Femur (tissue), 1 donor: ENCODE data around the gene NARF.

Experiments used
- DNase-seq: peaks from one replicate; pipeline ENCODE4 v3.0.0-alpha.2; 2017

Gene NARF

DNA sequence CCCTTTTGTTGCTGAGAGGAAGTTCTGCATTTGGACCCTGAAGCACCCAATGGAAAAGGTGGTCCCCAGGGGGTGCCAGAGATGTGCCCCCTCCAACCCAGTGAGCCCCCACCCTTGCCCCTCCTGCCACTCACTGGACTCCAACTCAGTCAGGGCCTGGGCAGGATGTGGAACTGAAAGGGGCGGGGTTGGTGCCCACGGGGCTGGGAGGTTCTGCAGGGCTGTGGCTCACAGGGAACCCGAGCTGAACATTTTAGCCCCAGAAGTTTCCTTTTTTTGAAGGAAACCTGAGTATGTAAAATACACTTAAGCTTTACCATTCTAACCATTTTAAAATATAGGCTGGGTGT lies 24.4 kb upstream of the NARF start:
- DNase-seq = no peak

DNA sequence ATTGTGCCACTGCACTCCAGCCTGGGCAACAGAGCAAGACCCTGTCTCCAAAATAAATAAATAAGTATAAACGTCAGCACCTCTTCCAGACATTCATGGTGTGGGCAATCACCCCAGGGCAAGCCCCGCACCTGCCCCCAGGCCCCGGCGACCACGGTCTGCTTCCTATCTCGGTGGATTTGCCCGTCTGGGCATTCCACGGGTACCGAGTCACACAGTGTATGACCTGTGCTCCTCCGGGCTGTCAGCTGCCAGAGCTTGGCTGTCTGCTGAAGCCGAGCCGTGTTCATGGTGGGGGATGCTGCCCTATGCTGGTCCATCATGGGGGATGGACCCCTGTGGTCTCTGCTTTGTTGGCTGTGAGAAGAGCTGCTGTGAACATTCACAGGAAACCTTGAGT lies 23.4 kb upstream of the NARF start:
- DNase-seq = no peak

DNA sequence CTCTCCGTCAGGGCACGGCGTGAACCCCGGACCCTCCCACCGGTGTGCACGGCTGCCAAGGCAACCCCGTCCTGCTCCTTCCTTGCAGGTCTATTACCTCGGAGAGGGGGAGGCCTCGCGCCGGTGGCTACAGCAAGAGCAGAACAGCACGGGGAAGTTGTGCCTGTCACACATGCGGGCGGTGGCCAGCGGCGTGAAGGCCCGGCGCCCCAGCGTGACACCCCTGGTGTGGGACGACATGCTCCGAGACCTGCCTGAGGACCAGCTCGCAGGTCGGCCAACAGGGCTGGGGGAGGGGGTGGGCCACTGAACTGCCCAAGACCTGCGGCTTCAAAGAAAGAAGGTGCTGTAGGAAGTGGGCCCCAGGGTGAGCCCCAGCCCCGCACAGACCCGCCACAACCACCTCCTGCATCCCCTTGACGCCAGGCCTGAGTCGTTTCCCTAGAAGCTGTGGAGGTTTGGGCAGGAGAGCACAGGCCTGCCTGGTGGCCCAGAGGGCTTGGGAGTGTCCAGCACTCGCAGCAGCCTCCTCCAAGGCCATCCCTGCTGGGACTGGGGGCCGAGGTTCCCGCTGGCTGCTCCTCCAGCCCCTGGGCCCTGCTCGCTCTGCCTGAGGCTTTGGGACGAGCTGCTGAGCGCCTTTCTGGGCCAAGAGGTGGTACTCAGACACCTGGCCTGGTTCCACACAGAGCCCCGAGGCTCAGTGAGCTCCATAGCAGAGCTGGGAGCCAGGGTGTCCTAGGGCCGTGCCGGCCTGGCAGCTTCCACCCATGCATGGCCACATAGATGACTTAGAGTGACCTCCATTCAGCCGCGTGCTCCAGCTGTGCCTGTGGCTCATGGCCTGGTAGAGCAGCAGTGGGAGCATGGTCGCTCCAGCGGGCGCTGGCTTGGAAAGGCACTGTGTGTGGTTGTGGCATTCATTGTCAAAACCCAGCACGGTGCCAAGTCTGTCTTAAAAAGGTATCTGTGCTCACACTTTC lies 22.6 kb upstream of the NARF start:
- DNase-seq = no peak

DNA sequence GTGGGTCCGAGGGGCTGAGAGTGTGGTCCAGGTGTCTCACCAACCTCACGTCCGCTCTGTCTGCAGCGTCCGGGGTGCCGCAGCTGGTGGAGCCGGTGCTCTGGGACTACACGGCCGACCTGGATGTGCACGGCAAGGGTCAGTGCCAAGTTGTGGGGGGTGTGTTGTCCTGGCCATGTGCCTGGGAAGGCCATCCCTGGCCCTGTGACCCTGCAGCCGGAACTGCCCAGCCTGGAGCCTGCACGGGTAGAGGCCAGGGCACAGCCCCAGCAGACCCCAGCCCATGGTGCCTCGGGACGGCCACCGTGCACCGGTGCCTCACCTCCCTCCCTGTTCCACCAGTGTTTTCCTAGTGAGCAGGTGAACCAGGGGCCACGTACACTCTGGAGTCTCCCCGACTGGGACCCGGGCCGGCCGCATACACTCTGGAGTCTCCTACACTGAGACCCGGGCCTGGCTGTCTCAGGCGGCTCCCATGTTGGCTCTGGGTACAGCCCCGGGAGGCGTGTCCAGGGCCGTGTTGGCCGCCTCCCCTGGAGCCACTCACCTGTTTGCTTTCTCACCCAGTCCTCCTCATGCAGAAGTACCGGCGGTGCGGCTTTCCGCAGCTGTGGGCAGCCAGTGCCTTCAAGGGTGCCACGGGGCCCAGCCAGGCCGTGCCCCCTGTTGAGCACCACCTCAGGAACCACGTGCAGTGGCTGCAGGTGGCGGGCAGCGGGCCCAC lies 21.8 kb upstream of the NARF start:
- DNase-seq = no peak

DNA sequence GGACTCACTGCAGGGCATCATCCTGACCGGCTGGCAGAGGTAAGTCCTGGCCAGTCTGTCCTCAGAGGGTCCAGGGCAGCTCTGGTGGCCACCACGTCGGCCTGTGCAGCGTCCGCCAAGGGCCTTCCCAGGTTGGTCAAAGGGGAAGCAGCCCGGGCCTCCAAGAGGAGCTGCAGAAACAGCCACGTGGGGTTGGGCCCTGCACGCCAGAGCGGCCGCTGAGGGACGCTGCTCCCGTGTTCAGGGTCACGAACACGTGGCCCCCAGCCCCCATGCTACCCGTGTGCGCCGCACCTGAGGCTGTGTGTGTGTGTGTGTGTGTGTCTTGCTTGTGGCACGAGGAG lies 21.2 kb upstream of the NARF start:
- no peak for DNase-seq

DNA sequence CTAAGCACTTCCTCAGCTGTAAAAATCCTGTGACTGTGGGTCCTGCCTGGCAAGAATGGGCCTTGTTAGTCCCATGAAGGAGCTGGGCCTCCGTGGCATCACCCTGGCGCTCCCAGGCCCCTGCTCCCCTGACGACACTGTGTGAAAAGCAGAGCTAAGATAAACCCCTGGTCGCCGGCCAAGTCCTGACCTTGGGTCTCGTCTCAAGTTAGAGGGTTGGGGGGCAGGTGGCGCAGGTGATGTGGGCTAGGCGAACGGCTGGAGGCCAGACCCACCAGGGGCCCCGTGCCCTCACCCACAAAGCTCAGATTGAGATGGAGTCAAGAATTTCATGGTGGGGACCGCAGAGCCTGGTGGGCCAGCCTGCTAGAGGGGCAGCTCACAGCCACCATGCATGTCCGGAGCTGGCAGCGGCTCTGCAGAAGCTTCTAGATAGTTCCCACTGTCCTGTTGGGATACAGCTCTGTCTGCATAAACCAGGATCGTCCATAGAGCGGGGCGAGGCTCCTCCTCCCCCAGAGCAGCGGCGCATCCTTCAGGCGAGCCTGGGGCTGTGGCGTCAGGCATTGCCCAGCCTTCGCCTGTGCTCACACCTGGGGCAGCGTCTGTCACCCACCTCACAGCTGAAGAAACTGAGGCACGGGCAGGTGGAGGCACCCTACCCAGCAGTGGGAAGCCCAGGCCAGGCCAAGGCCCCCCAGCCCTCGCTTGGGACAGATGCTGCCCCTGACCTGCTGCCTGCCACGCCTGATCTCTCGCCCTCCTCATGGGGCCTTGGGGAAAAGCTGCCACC lies 19.9 kb upstream of the NARF start:
- no peak for DNase-seq

DNA sequence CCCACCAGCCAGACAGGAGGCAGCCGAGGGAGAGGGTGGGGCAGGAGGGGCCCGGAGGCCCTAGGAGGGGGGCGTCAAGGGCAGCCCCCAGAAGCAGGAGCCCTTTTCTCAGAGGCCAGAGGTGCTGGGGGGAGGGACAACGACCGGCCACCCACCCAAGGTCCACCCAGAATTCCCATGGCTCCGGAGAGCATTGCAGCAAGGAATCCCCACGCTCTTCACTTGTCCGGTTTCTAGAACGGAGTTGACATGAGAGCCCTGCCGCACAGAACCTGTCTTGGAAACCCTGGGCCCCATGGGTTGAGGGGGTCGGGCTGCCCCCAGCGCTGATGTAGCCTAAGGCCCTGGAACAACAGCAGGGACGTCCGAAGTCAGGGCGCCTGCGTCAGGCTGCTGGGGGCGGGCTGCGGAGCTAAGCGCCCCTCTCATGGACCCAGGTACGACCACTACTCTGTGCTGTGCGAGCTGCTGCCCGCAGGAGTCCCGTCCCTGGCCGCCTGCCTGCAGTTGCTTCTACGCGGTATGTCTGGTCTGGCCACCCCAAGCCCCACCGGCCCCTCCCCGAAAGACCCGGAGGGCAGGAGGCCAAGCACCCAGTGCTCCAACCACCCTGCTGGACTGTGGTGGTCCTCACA lies 19.2 kb upstream of the NARF start:
- no peak for DNase-seq

GRCh38 chr17:82439829-82440365 lies 18.6 kb upstream of the NARF start:
- DNase-seq = no peak

GRCh38 chr17:82440469-82440981 lies 18.0 kb upstream of the NARF start:
- DNase-seq = no peak

DNA sequence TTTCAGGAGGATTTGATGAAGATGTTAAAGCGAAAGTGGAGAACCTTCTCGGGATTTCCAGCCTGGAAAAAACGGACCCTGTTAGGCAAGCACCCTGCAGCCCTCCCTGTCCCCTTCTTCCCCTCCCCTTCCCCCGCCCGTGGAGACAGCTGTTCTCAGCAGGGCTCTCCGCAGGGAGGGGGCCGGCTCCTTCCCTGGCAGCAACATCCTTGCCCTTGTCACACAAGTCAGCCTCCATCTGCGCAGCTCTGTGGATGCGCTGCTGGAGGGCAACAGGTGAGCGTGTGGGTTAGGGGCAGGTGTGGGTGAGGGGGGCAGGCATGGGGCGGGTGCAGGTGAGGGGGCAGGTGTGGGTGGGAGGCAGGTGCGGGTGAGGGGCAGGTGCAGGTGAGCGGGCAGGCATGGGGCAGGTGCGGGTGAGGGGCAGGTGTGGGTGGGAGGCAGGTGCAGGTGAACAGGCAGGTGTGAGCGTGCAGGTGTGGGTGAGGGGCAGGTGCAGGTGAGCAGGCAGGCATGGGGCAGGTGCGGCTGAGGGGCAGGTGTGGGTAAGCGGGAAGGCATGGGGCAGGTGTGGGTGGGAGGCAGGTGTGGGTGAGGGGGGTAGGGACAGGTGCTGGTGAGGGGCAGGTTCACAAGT lies 17.4 kb upstream of the NARF start:
- peak; percentile 66 for DNase-seq

DNA sequence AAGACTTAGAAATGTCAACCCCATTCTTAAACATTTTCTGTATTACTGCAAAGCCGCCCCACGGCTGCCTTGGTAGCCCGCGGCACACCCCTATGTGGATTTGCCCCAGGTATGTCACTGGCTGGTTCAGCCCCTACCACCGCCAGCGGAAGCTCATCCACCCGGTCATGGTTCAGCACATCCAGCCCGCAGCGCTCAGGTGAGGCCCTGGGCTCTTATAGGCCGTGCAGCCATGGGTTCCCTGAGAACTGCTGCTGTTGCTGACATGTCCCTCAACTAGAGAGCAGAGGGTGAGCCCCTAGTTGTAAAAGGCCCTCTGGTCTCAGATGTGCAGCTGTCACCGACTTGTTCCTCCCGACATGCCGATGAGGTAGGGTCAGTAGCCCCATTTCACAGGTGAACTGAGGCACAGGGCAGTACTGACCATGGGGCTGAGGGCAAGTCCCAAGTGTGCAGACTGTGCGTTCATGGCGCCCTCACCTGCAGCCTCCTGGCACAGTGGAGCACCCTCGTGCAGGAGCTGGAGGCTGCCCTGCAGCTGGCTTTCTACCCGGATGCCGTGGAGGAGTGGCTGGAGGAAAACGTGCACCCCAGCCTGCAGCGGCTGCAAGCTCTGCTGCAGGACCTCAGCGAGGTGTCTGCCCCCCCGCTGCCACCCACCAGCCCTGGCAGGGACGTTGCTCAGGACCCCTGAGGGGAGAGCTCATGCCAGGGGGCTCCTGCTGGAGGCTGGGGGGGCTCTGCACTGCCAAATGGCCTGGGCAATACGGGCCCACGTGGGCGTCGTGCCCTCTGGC lies 16.7 kb upstream of the NARF start:
- no peak for DNase-seq

DNA sequence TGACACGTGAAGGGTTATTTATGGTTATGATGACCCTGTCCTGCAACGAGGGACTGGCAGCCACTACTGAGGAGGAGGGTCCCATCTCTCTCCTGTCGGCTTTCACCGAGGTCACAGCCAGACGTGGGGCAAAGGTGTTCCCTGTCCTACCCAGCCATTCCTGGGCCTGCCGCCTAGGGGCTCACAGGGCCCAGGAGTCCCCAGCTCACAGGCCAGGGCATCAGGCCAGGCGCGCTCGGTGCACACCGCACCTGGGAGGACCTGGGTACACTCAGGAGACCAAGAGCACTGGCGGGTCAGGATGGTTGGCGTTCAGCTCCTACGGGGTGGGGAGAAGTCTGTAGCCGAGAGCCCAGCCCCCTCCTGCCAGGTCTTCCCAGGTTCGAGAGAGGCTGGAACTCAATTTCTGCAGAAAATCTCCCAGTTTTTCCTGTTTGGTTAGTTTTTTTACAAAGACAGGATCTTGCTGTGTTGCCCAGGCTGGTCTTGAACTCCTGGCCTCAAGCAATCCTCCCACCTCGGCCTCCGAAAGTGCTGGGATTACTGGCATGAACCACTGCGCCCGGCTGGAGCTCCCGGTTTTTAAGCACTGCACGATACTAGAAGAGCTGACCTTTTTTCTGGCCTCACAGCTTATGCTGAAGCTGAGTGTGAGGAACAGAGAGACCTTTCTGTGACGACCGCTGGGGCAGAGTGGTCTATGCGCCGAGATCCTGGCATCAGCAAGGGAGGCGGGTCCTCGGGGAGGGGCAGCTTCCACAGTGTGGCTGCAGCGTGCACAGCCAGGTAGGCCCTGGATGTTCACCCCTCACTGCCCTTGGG lies 15.7 kb upstream of the NARF start:
- no peak for DNase-seq

DNA sequence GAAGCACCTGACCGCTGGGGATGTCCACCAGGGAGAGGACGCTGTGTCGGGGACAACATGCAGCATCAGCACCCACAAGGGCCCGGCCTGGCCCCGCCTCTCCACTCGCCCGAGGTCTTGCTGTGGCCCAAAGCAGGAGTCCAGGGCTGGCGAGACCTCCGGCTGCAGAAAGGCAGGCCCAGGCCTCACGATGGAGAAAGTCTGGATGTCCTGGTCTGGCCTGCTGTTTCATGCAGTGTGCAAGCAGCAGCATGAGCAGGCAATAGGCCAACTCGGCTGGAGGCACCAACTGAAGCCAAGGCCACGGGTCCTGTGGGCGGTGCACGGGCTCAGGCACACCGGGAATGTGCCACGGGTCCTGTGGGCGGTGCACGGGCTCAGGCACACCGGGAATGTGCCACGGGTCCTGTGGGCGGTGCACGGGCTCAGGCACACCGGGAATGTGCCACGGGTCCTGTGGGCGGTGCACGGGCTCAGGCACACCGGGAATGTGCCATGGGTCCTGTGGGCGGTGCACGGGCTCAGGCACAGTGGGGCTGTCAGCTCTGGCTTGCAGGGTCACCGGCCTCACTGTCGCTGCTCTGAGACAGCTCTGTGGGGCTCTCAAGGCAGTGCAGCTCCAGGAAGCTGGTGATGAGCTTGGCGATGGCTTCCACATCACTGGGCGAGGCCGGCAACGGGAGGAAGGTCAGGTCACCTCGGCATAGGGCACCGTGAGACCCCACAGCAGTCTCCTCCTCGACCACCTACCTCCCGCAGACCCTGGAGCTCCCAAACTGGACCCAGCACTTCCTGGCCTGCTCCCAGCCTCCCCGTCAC lies 14.9 kb upstream of the NARF start:
- DNase-seq = no peak

GRCh38 chr17:82444284-82444893 lies 14.2 kb upstream of the NARF start:
- no peak for DNase-seq

GRCh38 chr17:82444941-82445521 lies 13.5 kb upstream of the NARF start:
- peak; percentile 76 for DNase-seq

DNA sequence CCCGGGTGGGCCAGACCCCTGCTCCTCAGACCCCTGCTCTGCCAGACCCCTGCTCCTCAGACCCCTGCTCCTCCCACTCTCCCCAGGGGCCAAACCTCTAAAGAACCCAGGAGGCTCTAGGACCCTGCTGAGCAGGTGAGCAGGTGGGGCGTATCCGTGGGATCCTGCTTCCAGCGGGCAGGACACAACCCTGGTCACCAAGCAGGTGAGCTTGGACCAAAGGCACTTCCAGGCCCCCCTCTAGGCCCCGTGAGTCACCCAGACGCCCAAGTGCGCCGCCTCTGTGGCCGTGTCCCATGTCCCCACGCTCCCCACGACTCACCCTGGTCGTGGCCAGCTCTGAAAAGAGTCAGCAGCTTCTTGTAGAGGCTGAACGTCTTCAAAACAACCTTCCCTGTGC lies 13.0 kb upstream of the NARF start:
- DNase-seq = no peak

DNA sequence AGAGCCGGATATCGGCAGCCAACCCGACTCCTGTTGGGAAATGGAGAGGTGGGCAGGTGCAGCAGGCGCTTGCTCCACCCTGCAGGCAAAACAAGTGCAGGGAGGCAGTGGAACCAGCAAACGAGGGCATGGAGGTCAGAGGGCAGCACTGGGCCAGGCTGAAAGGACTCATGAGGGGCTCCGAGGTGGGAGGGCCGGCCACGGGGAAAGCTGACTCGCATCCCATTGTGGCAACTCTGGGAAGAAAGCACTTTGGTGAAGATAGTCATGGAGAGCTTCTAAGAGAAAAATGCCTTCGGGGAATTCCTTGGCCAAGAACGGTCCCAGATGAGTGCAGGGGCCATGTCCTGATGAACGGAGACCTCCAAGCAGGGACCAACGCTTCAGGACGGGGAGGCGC lies 12.4 kb upstream of the NARF start:
- DNase-seq = no peak

DNA sequence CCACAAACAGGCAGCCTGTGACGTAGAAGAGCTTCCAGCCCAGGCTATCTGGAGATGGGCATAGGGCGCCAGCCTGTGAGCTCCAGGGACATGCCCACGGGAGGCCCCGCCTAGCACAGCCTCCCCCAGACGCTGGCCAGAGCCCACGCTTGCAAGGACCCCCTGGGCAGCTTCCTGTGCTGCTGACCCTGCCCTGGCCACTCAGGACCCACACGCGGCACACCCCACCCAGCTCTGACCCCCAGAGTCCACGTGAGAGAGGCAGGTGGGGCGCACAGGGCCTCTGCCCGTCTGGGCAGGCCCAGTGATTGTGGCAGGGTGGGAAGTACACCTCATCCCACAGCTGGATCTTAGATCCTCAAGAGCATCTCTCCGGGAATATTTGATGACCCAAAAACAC lies 11.9 kb upstream of the NARF start:
- no peak for DNase-seq
